HepG2 (cell line): ENCODE measurements around the gene TFAM. TPM values are rescaled to one million over a fixed set of nuclear protein-coding genes. Genes with fewer than 3 reads are reported as not detected.

Source experiments
- ATAC-seq: fragments of 200-7000 bp; cut with Tn5 transposase; 3 replicates; pipeline ENCODE4 v1.9.1; 2020; ENCODE audit warnings: mild to moderate bottlenecking, moderate library complexity
- BruUV-seq: library from RNA; stranded (reverse); fragments of 400-500 nt; replicated peaks from 2 replicates; lab custom pipeline; 2021; lab: Mats Ljungman, UMichigan
- CTCF ChIA-PET: fragments of 300-600 bp; formaldehyde crosslinking; extraction: SDS; loops from one replicate; lab custom pipeline; 2021; ENCODE audit warnings: low total read pairs, inconsistent platforms, low intra/inter-chr PET ratio; lab: Yijun Ruan, JAX
- POLR2A ChIA-PET: fragments of 350-600 bp; sonication (Branson Sonifier 250); formaldehyde crosslinking; loops from one replicate; lab custom pipeline; 2020; ENCODE audit warnings: antibody characterized with exemption, inconsistent platforms; lab: Yijun Ruan, JAX
- DNase-seq: peaks from one replicate; pipeline ENCODE4 v3.0.0-alpha.2; 2015; ENCODE audit warnings: low spot score
- FAIRE-seq: peaks from 3 replicates; lab custom pipeline; 2011; peaks lifted over from hg19 to GRCh38; lab: Jason Lieb, UNC
- H2AFZ ChIP-seq: one replicate; pipeline ENCODE4 v1.6.1; 2011; ENCODE audit warnings: low read length, inconsistent platforms
- H3K27ac ChIP-seq: fragments of 300-600 bp; 3 replicates; pipeline ENCODE4 v1.8.0; 2011; ENCODE audit warnings: mixed run types, mild to moderate bottlenecking, mixed read lengths, low read length, inconsistent platforms; ENCODE audit not compliant: insufficient read depth; ENCODE audit errors: extremely low read length
- H3K27me3 ChIP-seq, 2 experiments: fragments of 200-600 bp in 1 of 2; 2 replicates in 1 of 2; 3 replicates in 1 of 2; pipeline versions ENCODE4 v1.6.0 to v1.8.0; 2011; ENCODE audit warnings: low read length in 2 of 2, mild to moderate bottlenecking in 2 of 2, moderate library complexity in 2 of 2, inconsistent platforms in 1 of 2; ENCODE audit not compliant: insufficient read depth in 2 of 2, control insufficient read depth in 1 of 2
- H3K36me3 ChIP-seq, 2 experiments: fragments of 200-600 bp in 1 of 2; replicated peaks in 1 of 2; 2 replicates in 1 of 2; 3 replicates in 1 of 2; pipeline versions ENCODE4 v1.5.1 to v1.8.0; 2011; ENCODE audit warnings: low read length in 2 of 2, inconsistent platforms in 1 of 2; ENCODE audit not compliant: insufficient read depth in 2 of 2, control insufficient read depth in 1 of 2
- H3K4me1 ChIP-seq: 2 replicates; pipeline ENCODE4 v1.5.1; 2012; ENCODE audit warnings: low read length, inconsistent platforms; ENCODE audit not compliant: insufficient read depth
- H3K4me2 ChIP-seq: 2 replicates; pipeline ENCODE4 v1.6.0; 2011; ENCODE audit warnings: low read depth, low read length, inconsistent platforms
- H3K4me3 ChIP-seq, 3 experiments: fragments of 200-600 bp in 1 of 3; sonication (generic), shearing (Covaris generic) in 1 of 3; replicated peaks in 1 of 3; 2 replicates each; pipeline ENCODE4 v1.5.1; 2011 to 2016; ENCODE audit warnings: low read length in 3 of 3, inconsistent platforms in 2 of 3, low read depth in 2 of 3, mild to moderate bottlenecking in 2 of 3, control low read depth in 1 of 3, mixed read lengths in 1 of 3; ENCODE audit not compliant: insufficient read depth in 1 of 3
- H3K79me2 ChIP-seq: one replicate; pipeline ENCODE4 v1.6.1; 2011; ENCODE audit warnings: low read length, inconsistent platforms; ENCODE audit not compliant: insufficient read depth
- H3K9ac ChIP-seq: 2 replicates; pipeline ENCODE4 v1.6.0; 2011; ENCODE audit warnings: mild to moderate bottlenecking, low read depth, low read length, inconsistent platforms; ENCODE audit not compliant: insufficient read depth
- H3K9me3 ChIP-seq: 2 replicates; pipeline ENCODE4 v1.5.1; 2012; ENCODE audit warnings: mild to moderate bottlenecking, low read length
- H4K20me1 ChIP-seq: 2 replicates; pipeline ENCODE4 v1.6.0; 2011; ENCODE audit warnings: inconsistent platforms, mild to moderate bottlenecking, low read length, moderate library complexity; ENCODE audit not compliant: insufficient read depth
- ARNT ChIP-seq: fragments of 450-650 bp; IDR thresholded peaks from 2 replicates; pipeline ENCODE4 v1.6.1; 2017
- CEBPB ChIP-seq: IDR thresholded peaks from 2 replicates; pipeline ENCODE4 v1.6.1; 2011; ENCODE audit warnings: low read depth, low read length, improper control_type of control experiment, borderline replicate concordance
- ETV5 ChIP-seq: IDR thresholded peaks from 2 replicates; pipeline ENCODE4 v1.6.1; 2018; ENCODE audit warnings: missing biosample characterization, missing genetic modification reagents, inconsistent platforms, borderline replicate concordance
- HBP1 ChIP-seq: IDR thresholded peaks from 2 replicates; pipeline ENCODE4 v1.6.1; 2016; ENCODE audit warnings: low read depth, control low read depth
- PRMT3 ChIP-seq: sonication (generic); formaldehyde crosslinking; IDR thresholded peaks from 2 replicates; pipeline ENCODE4 v1.8.1; 2022; ENCODE audit warnings: low read depth, mild to moderate bottlenecking, moderate library complexity, missing genetic modification reagents, borderline replicate concordance
- SALL1 ChIP-seq: sonication (generic); formaldehyde crosslinking; IDR thresholded peaks from 2 replicates; pipeline ENCODE4 v1.8.0; 2022; ENCODE audit warnings: mild to moderate bottlenecking, missing genetic modification reagents
- SKI ChIP-seq: fragments of 450-650 bp; IDR thresholded peaks from one replicate; pipeline ENCODE4 v1.6.1; 2018; ENCODE audit warnings: mild to moderate bottlenecking; ENCODE audit not compliant: partially characterized antibody
- TEF ChIP-seq: sonication (generic); formaldehyde crosslinking; IDR thresholded peaks from 2 replicates; pipeline ENCODE4 v1.5.0; 2020; ENCODE audit warnings: missing genetic modification reagents
- ZBTB20 ChIP-seq: sonication (generic); formaldehyde crosslinking; IDR thresholded peaks from 2 replicates; pipeline ENCODE4 v1.8.1; 2023; ENCODE audit warnings: missing genetic modification reagents, low read depth, mild to moderate bottlenecking, borderline replicate concordance
- ZFAT ChIP-seq: sonication (generic); formaldehyde crosslinking; conservative IDR thresholded peaks from 2 replicates; pipeline ENCODE4 v1.8.1; 2023; ENCODE audit warnings: missing genetic modification reagents, inconsistent platforms
- ZNF484 ChIP-seq: sonication (generic); formaldehyde crosslinking; IDR thresholded peaks from 2 replicates; pipeline ENCODE4 v1.5.1; 2020; ENCODE audit warnings: mild to moderate bottlenecking, low read depth, missing genetic modification reagents, borderline replicate concordance
- ZNF605 ChIP-seq: sonication (generic); formaldehyde crosslinking; IDR thresholded peaks from 2 replicates; pipeline ENCODE4 v1.8.0; 2022; ENCODE audit warnings: mild to moderate bottlenecking, missing genetic modification reagents
- ZNF703 ChIP-seq: sonication (generic); formaldehyde crosslinking; IDR thresholded peaks from 2 replicates; pipeline ENCODE4 v1.5.1; 2020; ENCODE audit warnings: missing genetic modification reagents, mild to moderate bottlenecking, moderate library complexity, borderline replicate concordance
- ZNF713 ChIP-seq: sonication (generic); formaldehyde crosslinking; IDR thresholded peaks from 2 replicates; pipeline ENCODE4 v1.4.0; 2020; ENCODE audit warnings: mild to moderate bottlenecking, missing genetic modification reagents
- ZSCAN29 ChIP-seq: sonication (generic); formaldehyde crosslinking; conservative IDR thresholded peaks from 2 replicates; pipeline ENCODE4 v1.4.0; 2020; ENCODE audit warnings: mild to moderate bottlenecking, missing genetic modification reagents
- ZSCAN9 ChIP-seq: IDR thresholded peaks from 2 replicates; pipeline ENCODE4 v1.6.1; 2016; ENCODE audit warnings: borderline replicate concordance
- WGBS: methylation state at CpG from one replicate; pipeline ENCODE4 v1.1.6; 2017; ENCODE audit warnings: low lambda C conversion rate; 5-methylcytosine and 5-hydroxymethylcytosine counted together
- in situ Hi-C: cut with HindIII; loops from 2 replicates; pipeline ENCODE4 v1.10.0; 2017; ENCODE audit warnings: low pct_unique_long_range_greater_than_20kb; ENCODE audit not compliant: extremely low pct_ligation_motif_present
- intact Hi-C: fragments of 100-400 bp; cut with micrococcal nuclease; formaldehyde crosslinking; loops from one replicate; pipeline ENCODE4 v1.10.0; 2022; ENCODE audit not compliant: unreplicated experiment
- polyA plus RNA-seq, 8 experiments: library from polyadenylated mRNA; depleted of rRNA in 3 of 8; stranded (reverse) in 7 of 8; unstranded in 1 of 8; fragments of >200 nt; fragmentation: Illumina TruSeq in 4 of 8; extraction: Trizol in 4 of 8; gene quantifications; 2 replicates each; pipeline versions ENCODE4 v1.2.1 to v1.2.3, GENCODE V29; 2011 to 2016; ENCODE audit warnings: low read depth in 4 of 8, missing spikeins in 1 of 8, mixed read lengths in 1 of 8; ENCODE audit not compliant: insufficient read depth in 1 of 8
- total RNA-seq, 5 experiments: library from RNA; depleted of rRNA; stranded (reverse); fragments of >200 nt; fragmentation: Illumina TruSeq; extraction: Trizol; gene quantifications; 2 replicates each; pipeline ENCODE4 v1.2.3, GENCODE V29; 2016; ENCODE audit warnings: low read depth in 1 of 5

Gene TFAM
- total and polyA plus RNA-seq, 2 of the 13 experiments (the other 11 are each of a cell fraction or from before 2014, with no cell fraction given) = 18.4 to 125 TPM

GRCh38 chr10:58360412-58361004 lies 24.7 kb upstream of the TFAM start (continued):
- TF ChIP-seq SKI (no peak), ZNF713 (CRISPR knock-in tag) (no peak), ZNF605 (CRISPR knock-in tag) (no peak), ZNF484 (CRISPR knock-in tag) (no peak)

GRCh38 chr10:58361353-58361752 lies 23.9 kb upstream of the TFAM start:
- Histone ChIP-seq H2AFZ (no peak overlapping the region), H3K79me2 (peaks cover 3% of the 10 kb centered on the region), H3K4me2 (no peak overlapping the region), H3K4me3 (no peak overlapping the region), H3K27ac (no peak overlapping the region), H3K9ac (no peak overlapping the region), H3K36me3 (peaks cover 0 to 6% of the 10 kb centered on the region in 2 experiments; a peak in 2 of 5 replicates), H3K27me3 (no peaks in the 10 kb centered on the region), H3K4me1 (no peaks in the 10 kb centered on the region), H4K20me1 (no peaks in the 10 kb centered on the region), H3K9me3 (no peaks in the 10 kb centered on the region)
- no TSS peak for BruUV-seq
- no peak for ATAC-seq
- POLR2A ChIA-PET = interaction anchor here (2.1 kb wide), 1 partner anchor 24 kb away, joined by 6 read pairs; the partner anchor contains the start of gene TFAM
- CTCF ChIA-PET = no interaction called here
- intact Hi-C loops (no loop called here), in situ Hi-C loops (no loop called here)
- no peak for TF ChIP-seq PRMT3
- no peak for TF ChIP-seq ZSCAN9 (CRISPR knock-in tag)
- no peak for TF ChIP-seq HBP1 (CRISPR knock-in tag)
- TF ChIP-seq ETV5 = no peak
- no peak for TF ChIP-seq CEBPB
- TF ChIP-seq ZFAT (CRISPR knock-in tag) = no peak
- no peak for TF ChIP-seq SALL1 (CRISPR knock-in tag)
- no peak for TF ChIP-seq ARNT
- no peak for TF ChIP-seq ZBTB20 (CRISPR knock-in tag)
- TF ChIP-seq ZSCAN29 (CRISPR knock-in tag) = no peak
- no peak for TF ChIP-seq ZNF703
- no peak for TF ChIP-seq TEF (CRISPR knock-in tag)
- FAIRE-seq = no peak
- no peak for DNase-seq
- WGBS = 98% methylated on average over 2 of the region's 2 CpGs
